ENCODE measurements around the gene EIF1B.
"Not testable (repeated sequence)": the region's sequence is repeated elsewhere in the genome, so short reads cannot be mapped to it uniquely, and the experiment has no call there.

EIF1B gene
- long read RNA-seq, donor 1, transcript EIF1B-201 (4 exons, 1,010 nt): major isoform, 82 of 96 reads
- long read RNA-seq, donor 1, partial matches to known transcripts: 9 of 96 reads
- long read RNA-seq, donor 1, other reads (novel, unspliced or antisense): 0 of 96 reads
- long read RNA-seq, donor 2, transcript EIF1B-201 (4 exons, 1,010 nt): major isoform, 57 of 59 reads
- long read RNA-seq, donor 2, partial matches to known transcripts: 0 of 59 reads
- long read RNA-seq, donor 2, other reads (novel, unspliced or antisense): 0 of 59 reads
- long read RNA-seq, donor 3, transcript EIF1B-201 (4 exons, 1,010 nt): major isoform, 45 of 47 reads
- long read RNA-seq, donor 3, partial matches to known transcripts: 0 of 47 reads
- long read RNA-seq, donor 3, other reads (novel, unspliced or antisense): 0 of 47 reads
- long read RNA-seq, donor 4, transcript EIF1B-202 (2 exons, 873 nt): minor isoform, 8 of 86 reads
- long read RNA-seq, donor 4, transcript EIF1B-201 (4 exons, 1,010 nt): major isoform, 74 of 86 reads
- long read RNA-seq, donor 4, partial matches to known transcripts: 0 of 86 reads
- long read RNA-seq, donor 4, other reads (novel, unspliced or antisense): 0 of 86 reads
- long read RNA-seq, donor 5, transcript EIF1B-201 (4 exons, 1,010 nt): major isoform, 81 of 90 reads
- long read RNA-seq, donor 5, partial matches to known transcripts: 5 of 90 reads
- long read RNA-seq, donor 5, other reads (novel, unspliced or antisense): 0 of 90 reads
- long read RNA-seq, donor 6, transcript EIF1B-201 (4 exons, 1,010 nt): major isoform, 62 of 79 reads
- long read RNA-seq, donor 6, transcript EIF1B-202 (2 exons, 873 nt): minor isoform, 5 of 79 reads
- long read RNA-seq, donor 6, partial matches to known transcripts: 10 of 79 reads
- long read RNA-seq, donor 6, other reads (novel, unspliced or antisense): 0 of 79 reads
- long read RNA-seq, donor 7, transcript EIF1B-202 (2 exons, 873 nt): minor isoform, 7 of 112 reads
- long read RNA-seq, donor 7, transcript EIF1B-201 (4 exons, 1,010 nt): major isoform, 93 of 112 reads
- long read RNA-seq, donor 7, partial matches to known transcripts: 6 of 112 reads
- long read RNA-seq, donor 7, other reads (novel, unspliced or antisense): 0 of 112 reads
- long read RNA-seq, donor 8, transcript EIF1B-201 (4 exons, 1,010 nt): major isoform, 68 of 69 reads
- long read RNA-seq, donor 8, partial matches to known transcripts: 0 of 69 reads
- long read RNA-seq, donor 8, other reads (novel, unspliced or antisense): 0 of 69 reads

DNA sequence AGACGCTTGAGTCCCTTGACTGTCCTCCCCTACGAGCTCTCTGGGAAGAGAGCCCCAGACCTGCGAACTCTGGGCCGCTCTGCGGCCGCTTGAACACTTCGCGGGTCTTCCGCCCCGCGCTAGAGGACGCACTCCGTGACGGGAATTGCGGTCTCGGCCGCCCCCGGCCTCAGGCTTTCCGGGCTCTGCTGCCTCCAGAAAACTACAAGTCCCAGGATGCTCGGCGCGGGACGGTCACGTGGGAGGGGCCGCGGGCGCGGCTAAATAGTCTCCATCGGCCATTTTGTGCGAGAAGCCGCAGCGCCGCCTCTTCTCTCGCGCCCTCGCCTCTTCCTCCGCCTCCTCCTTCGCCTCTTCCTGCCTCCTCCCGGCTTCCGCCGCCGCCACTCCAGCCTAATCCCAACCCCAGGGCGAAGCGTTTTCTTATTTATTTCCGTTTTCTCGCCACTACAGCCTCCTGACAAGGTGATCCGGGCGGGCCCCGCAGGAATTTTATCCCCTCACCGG lies at the start of gene EIF1B:
Gene EIF1B, plus strand, starts transcription at position 290 of the 507 bp plus-strand sequence. CDS start 235 bp downstream, outside the sequence.
- DNase-seq: no peak

DNA sequence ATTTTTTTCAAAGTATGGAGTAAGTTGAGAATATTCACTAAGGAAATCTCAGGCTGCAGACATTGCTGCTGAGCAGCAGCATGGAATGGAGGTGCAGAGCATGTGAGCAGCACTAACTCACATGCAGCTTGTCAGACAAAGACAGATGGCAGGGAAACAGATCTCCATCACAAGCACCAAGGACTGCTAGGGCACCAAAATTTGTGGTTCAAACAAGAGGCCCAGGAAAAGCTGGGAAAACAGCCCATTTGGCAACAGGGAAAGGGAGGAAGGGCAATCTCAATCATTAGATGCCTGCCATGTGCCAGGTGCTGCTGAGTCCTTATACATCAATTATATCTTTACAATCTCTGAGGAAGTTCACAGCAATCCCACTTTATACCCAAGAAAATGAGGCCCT lies 47.2 kb upstream of the EIF1B start:
- DNase-seq: no peak

DNA sequence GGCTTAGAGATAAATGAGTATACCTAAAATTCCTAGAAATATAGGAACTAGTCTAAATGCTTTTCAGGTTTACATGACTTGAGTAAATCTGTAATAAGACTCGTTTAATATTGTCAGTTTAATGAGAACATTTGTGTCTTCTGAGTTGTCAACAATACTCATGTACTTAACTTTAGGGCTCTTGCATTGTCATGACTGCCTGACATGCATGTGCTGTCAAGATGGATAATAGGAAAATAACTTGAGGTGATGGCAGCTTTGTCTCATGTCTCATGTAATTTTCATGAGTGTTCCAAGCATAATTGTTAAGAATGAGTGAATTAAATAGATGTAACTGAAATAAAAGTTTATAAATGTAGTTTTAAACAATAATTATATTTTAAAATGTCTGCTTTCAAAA lies 45.1 kb upstream of the EIF1B start:
- no peak for DNase-seq

DNA sequence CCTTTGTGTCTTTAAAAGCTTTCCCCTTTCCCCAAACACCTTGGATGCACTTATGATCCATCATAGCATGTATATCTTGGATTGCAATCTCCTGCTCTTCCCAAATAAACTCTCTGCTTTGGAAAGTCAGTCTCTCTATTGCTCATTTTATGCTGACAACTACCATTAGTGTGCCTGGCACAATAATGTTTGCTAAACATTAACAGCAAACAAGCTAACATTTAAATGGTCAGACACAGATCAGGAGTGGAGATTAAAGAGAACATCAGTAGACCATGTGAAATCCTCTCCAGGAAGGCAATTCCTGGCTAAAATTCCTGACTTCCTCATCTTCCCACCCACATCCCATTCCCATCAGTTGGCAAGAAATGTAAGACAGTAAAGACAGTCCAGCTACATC lies 44.3 kb upstream of the EIF1B start:
- DNase-seq: no peak

DNA sequence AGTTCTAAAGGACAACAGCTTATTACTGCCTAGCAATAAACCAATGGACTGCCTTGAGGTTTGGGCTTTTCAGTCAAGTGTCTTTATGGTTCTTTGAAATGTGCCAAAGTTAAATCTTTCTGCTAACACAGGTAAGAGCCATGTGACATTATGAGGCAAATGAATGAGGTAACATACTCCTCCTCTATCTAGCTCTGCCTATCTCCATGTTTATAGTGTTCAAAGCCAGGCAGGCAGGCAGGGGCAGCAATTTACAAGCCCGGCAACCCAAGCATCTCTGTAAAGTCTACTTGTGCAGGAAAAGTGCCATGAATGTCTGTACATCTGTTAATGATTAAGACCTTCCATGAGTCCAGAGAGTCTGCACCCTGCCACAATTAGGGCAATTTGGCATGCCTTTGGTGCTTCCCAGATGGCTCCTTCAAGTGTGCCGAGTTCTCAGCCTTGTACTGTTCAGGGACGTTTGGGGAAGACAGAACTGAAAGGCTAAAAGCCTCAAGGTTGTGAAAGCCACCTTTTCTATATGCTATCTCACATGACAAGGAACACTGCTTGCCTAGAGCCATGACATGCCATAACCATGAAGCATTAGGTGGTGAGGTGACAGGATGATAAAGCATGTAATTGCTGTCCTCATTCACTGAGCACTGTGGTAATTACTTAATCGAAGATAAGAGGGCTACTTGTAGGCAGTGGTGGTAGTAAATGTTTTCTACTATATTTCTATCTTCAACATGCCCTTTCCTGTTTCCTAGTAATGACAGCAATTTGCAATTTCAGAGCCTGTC lies 41.4 kb upstream of the EIF1B start:
- DNase-seq: no peak

DNA sequence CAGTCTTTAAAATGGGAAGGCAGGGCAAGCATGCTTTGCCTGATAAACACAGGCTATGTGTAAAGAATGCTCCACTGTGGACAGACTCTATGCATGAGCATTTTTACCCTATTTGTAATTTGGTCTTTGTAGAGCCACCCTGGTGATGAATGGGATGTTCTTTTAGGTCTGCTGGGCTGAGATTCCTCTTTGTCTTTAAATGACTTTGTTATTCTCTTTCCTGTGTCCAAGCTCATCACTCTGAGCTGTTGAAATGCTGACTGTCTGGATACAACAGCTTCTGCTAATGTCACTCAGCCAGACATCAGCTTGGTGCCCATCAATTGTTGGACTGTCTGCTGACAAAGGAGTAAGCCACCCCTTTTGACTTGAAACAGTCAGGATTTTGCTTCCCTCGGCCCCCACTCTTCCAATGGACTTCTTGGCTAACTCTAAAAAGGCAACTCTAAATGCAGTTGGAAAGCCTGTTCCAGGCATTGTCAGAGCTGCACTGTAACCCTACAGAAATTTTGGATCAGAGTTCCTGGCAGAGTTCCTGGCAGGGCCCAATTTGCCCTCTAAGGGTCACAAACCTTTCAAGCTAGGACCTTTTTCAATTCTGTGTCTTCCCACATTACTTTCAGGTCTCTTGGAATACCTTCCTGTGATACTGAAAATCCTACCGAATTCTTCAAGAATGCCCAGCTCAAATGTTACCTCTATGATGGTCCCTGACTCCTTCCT lies 40.5 kb upstream of the EIF1B start:
- no peak for DNase-seq

DNA sequence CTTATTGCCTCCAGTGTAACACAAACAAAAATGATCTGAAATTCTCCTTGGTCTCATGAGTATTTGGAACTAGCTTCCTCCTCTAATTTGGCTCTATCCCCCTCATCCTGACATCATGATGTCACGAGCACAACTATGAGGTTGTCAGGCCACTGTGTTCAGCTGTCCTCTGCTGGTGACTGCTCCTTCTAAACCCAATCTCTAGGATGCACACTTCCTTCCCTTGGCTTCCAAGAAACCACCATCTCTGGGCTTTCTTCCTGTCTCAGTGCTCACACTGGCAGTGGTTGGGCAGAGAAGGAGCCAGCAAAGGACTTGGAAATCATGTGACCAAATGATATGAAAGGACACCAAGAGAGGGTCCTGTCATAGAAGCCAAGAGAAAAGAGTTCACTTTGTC lies 30.7 kb upstream of the EIF1B start:
- no peak for DNase-seq

DNA sequence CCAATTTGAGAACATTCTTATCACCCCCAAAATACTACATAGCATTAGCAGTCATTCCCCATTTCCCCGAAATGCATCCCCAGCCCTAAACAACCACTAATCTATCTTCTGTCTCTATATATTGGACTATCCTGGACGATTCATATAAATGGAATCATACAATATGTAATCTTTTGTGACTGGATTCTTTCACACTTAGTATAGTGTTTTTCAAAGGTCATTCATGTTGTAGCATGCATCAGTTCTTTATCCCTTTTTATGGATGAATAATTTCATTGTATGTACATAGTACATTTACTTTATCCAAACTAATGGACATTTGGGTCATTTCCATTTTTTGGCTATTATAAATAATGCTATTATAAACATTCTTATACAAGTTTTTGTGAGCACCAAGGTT lies 27.5 kb upstream of the EIF1B start:
- no peak for DNase-seq

DNA sequence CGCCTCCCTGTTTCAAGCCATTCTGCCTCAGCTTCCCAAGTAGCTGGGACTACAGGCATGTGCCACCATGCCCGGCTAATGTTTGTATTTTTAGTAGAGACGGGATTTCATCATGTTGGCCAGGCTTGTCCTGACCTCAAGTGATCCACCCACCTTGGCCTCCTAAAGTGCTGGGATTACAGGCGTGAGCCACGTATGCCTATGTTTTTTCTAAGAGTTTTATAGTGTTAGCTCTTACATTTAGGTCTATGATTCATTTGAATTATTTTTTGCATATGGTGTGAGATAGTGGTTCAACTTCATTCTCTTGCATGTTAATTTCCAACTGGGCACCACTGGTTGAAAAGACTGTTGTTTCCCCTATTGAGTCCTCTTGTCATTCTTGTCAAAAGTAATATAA lies 26.4 kb upstream of the EIF1B start:
- not testable (repeated sequence) for DNase-seq

DNA sequence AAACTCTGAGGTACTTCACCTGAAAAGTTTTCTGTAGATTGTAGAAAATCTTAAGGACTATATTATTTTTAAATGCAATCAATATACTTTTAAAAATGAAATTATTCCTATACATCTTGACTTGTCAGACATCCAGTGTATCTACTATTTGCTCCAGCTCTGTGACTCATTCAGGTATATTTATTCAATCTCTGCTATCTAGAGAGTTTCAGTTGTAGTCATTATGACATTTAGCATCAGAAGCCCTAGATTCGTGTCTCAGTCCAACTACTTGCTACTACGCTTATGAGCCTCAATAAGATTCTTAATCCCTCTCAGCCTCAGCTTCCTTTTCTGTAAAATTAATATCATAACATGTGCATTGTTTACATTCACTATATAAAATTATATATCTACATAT lies 22.3 kb upstream of the EIF1B start:
- no peak for DNase-seq

DNA sequence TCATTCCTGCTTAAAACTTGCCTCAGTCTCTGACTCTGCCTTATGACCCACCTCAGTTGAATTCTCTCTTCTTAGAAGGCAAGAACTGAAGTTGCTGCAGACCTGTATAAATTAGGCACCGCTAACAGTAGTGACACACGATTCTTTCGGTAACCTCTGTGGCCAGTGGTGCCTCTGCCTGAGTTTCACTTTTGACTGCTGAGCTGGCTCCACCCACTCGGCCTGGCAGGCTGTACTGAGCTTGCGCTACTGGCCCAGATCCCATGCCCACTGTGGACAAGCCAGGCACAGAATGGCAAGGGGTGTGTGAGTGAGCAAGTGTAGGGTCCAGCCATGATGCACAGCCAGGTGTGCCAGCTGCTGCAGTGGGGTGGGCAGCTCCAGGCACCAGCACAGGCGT lies 19.1 kb upstream of the EIF1B start:
- DNase-seq: no peak

DNA sequence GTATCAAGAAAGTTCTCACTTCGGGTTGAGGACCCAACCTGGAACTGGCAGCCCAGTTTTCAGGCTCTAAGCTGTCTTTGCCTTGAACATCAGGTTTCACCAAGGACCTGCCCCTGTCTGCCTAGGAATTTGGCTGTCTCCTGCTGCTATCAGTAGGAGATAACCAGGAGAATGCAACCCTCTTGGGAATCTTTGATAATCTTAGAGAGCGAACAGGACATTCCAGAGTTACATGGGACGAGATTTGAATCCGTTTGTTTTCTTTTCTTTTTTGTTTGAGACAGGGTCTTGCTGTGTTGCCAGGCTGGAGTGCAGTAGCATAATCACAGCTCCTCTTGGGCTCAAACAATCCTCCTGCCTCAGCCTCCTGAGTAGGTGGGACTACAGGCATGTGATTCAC lies 18.0 kb upstream of the EIF1B start:
- DNase-seq: no peak

DNA sequence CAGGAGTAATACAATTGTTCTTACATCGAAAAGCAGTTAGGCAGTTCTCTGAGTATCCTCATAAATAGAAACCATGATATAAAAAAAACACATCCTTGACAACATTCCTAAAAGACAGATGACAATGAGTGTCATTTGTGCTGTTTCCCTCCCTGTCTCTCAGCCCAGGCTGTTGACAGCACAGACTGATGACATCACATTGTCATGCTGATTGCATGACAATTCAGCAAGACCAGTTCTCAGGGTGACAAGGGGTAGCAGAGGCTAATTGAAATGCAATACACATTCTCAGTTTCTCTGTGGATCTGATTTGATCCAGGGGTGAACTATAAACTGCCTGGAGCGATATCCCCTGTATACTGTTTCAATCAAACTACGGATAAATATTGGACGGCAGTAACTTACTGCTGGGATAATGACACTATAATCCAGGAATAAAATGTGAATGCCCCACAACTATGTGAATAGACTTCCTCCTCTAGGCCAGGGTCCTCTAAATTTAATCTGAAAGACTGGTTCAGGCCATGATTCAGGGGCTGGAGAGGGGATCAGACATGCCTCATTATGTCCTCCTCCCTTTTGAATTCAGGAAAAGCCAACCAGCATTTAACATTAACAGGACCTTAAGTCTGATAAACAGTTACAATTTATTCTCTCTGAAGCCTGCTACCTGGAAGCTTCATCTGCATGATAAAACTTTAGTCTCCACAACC lies 16.7 kb upstream of the EIF1B start:
- no peak for DNase-seq

DNA sequence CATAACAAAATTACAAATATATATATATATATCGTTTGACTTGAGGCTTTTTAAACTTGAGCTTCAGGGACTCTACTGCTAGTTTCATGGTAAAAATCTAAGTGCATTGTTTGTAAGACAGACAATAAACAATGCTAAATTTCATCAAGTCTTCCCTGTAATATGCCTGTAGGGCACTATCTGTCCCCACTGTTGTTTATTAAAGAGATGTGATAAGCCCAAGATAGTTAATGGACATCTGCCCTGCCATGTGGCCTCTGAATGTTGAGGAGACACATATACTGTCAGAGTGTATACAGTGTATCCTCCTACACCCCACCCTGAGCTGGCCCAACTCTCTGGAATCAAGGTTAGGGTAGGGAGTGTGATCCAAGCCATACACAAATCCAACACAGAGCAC lies 15.1 kb upstream of the EIF1B start:
- DNase-seq: no peak

DNA sequence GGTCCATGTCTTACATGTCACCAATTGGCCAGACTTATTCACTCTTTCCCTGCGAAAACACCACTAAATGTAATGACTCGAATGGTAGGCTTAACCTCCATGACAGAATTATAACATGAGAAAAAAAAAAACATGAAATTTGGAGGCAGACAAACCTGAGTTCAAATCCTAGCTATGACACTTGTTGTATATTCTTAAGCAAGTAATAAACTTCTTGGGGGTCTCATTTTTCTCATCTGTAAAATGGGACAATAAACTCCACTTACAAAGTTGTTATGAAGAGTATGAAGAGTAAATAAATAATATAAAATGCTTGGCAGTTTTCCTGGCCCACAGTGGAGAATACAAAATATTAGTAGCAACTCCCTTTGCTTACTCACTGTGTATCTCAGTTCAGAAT lies 11.4 kb upstream of the EIF1B start:
- DNase-seq: no peak

DNA sequence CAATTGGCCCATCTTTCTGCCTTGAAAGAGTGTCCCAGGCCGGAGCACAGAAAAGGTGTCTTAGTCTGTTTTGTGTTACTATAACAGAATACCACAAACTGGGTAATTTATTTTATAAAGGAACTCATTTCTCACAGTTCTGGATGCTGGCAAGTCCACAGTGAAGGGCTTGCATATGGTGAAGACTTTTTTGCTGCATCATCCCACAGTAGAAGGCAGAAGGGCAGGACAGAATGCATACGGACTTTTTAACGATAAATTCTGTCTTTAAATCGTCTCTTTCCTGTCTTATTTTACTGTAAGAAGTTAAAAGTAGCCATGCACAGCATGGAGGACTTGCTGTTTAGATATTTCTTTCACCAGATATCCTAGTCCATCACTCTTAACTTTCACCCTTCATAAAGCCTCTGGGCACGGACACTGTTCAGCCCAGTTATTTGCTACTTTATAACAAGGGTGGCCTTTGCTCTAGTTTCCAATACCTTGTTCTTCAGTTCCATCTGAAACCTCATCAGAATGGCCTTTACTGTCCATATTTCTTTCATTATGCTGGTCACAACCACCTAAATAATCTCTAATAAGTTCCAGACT lies 10.3 kb upstream of the EIF1B start:
- DNase-seq: no peak

DNA sequence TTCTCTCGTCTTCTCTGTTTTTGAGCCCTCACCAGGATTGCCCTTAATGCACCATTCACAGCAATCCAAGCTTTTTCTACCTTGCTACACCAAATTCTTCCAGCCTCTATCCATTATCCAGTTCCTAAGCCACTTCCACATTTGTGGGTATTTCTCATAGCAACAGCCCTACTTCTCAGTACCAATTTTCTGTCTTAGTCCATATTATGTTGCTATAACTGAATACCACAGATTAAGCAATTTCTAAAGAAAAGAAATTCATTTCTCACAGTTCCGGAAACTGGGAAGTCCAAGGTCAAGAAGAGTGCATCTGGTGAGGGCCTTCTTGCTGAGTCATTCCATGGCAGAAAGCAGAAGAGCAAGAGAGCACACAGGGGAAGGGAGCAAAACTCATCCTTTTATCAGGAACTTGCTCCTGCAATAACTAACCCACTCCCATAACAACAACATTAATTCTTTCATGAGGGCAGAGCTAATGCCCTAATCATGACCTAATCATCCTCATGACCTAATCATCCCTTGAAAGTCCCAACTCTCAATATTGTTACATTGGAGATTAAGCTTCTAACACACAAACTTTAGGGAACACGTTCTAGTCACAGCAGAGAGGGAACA lies 9.7 kb upstream of the EIF1B start:
- DNase-seq: no peak

DNA sequence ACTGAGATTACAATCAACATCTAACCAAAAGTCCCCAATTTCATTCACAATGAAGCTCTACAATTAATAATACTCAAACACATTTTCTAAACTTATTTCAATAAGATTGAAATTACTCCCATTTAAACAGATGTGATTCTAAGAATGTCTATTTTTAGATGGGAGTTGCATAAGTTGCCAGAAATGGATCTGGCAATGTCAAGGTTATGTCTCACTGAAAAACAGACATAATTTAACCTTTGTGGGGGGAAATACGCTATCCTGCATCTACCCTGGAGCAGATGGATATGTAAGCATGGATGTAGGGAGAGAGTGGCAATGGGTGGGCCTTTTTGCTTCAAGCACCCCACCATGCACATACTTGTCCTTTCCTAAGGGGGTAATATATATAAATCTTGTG lies 6.7 kb upstream of the EIF1B start:
- DNase-seq: no peak

DNA sequence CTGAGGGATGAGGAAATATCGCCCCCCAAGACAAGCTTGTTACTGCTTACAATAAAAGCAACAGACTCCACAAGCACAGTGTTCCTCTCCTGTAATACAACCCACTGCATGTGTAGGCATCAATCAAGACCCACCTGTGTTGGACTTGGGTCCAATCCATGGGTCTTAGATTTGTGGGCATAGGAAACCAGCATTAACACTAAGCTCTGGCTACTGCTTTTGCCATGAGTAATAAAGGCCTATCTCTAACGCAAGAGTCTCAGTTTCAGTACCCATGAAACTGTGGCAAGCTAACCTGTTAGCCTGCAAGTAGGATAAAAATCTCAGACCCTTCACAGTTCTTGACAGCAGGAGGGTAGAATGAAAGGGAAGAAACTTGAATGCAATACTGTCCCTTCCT lies 5.2 kb upstream of the EIF1B start:
- DNase-seq: no peak

DNA sequence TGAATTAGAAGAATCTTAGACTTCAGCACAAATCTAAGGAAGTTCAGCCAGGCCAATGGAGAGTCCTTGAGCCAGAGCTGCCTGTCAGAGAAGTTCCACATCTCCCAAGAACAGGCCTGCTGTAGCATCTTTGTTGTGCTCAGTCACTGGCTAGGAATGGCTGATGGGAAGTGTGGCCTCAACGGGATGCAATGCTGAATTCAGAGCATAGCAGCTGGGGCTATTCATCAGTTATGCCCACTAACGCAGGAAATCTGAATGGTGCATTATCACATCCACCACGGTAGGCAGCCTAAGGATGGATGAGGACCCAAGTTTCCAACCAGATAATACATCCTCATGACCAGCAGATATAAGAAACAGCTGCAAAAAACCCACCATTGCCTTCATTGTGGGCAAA lies 3.2 kb upstream of the EIF1B start:
- no peak for DNase-seq

All from right kidney (tissue), 9 donors.